C1 segment of cervical spinal cord (tissue), 14 donors: ENCODE measurements around the gene C1orf185.
A peak's percentile ranks its signal among the peaks of the same experiment; 100 is the strongest.
"Not testable (repeated sequence)": the region's sequence is repeated elsewhere in the genome, so short reads cannot be mapped to it uniquely, and the experiment has no call there.

Source experiments
- DNase-seq, 14 donors: peaks; one replicate each; lab custom pipeline; 2025; lab: John Stamatoyannopoulos, UW

The C1orf185 gene

GRCh38 chr1:51133045-51133444 lies 31.0 kb downstream of the C1orf185 start:
- DNase-seq = no peak

- DNase-seq = not testable (repeated sequence)
These were observed 35.7 kb downstream of the C1orf185 start for GRCh38 chr1:51137696-51138095.

DNA sequence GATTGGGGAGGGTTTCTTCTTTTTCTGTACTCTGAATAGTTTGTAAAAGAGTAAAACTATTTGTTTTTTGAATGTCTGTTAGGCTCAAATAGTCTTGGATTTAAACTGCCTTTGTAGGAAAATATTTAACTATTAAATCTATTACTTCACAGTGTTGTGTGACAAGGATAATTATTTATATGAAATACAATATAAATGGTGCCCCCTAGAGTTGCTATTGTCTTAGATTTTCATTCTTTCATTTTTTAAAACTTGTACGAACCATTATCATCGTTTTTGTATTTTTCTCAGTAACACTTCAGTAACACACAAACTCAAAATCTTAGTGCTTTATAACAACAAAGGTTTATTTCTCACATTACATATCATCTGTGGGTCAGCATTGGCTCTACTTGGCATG lies 37.4 kb downstream of the C1orf185 start:
- no peak for DNase-seq

DNA sequence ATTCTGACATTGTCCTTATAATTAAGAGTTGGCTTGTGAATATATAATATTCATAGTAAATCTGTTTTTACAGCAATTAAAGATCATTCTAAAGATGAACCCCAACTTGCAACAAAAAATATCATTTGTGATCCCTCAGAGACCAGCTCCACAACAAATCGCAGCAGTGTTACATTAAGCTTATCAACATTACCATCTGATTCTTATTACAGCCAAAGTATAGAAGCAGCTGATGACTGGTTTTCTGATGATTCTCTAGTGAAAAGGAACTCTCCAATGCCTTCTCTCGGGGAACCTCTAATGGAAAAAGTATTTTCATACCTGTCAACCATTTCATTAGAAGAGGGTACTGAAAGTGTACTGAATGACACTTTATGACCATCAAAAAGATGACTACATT lies 45.4 kb downstream of the C1orf185 start:
- DNase-seq = no peak

GRCh38 chr1:51154776-51155175 lies 52.7 kb downstream of the C1orf185 start:
- DNase-seq = no peak

DNA sequence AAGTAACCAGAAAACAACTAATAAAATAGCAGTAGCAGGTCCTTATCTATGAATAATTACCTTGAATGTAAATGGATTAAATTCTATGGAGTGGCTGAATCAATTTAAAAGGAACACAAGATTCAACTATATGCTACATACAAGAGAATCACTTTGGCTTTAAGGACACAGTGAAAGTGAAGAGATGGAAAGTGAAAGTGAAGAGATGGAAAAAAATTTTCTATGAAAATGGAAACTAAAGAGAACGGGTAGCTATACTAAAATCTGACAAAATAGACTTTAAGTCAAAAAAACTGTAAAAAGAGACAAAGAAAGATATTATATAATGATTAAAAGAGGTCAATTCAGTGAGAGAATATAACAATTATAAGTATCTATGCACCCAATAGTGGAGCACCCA lies 54.7 kb downstream of the C1orf185 start:
- DNase-seq = no peak

DNA sequence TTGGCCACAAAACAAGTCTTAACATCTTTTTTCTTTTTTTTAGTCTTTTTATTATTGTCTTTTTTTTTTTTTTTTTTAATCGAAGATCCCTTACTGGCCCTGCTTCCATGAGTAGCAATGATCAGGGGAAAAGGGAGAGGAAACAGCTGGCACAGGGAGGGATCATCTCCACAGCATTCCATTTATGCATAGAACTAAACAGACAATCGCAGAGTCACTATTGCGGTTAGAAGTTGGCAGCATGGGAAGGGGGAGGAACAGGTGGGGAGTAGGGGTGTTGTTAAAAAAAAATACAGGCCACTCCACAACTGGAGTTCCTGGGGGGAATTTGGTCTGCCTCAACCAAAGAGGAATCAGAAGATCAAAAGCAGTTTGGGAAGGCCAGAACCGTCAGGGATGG lies 55.4 kb downstream of the C1orf185 start:
- no peak for DNase-seq

GRCh38 chr1:51158263-51158662 lies 56.2 kb downstream of the C1orf185 start:
- no peak for DNase-seq

GRCh38 chr1:51162560-51162959 lies 60.5 kb downstream of the C1orf185 start:
- DNase-seq = not testable (repeated sequence)

- DNase-seq = no peak
These were observed 63.5 kb downstream of the C1orf185 start for GRCh38 chr1:51165540-51165939.

DNA sequence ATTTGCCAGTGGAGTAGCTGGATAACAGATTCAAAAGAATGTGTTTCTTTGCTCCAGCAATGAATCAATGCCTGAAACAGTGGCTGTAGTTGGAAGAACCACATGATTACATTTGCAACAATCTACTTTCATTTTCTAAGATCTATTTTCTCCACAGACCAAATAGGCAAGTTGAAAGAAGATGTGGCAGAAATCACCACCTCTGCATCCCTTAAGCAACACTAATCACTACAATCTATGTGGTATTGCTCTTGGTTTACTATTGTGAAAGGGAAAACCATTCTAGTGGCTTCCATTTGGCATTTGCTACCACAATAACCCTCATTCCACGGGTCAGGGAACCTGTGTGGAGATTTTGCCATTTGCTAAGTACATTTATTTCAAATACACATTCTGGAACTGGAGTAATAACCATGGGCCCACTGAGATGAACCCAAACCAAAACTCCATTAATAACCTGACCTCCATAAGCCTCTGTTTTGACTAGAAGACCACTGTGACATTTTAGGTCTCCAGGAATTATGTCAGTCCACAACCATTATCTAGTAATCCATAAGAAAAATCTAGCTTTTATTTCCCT lies 66.3 kb downstream of the C1orf185 start:
- no peak for DNase-seq

- DNase-seq = no peak
These were observed 66.9 kb downstream of the C1orf185 start for GRCh38 chr1:51168936-51169335.

GRCh38 chr1:51170342-51170741 lies 68.3 kb downstream of the C1orf185 start:
- DNase-seq = no peak

DNA sequence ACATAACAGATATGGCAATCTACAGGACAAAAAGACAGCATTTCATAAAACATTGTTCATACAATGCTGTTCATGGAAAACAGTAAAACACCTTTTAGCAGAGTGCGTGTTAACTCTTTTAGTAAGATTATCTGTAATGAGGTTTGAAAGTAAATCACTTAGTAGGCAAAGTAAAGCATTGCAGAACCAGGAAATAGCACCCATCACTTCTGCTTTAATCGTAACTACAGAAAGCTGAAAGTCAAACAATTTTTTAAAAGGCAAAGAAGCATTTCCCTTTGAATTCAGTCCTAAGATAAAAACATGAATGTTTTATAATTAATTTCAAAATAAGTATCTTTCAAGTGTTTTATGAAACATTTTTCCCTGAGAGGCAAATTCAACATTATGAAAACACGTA lies 70.8 kb downstream of the C1orf185 start:
- no peak for DNase-seq

- DNase-seq = no peak
These were observed 73.2 kb downstream of the C1orf185 start for GRCh38 chr1:51175278-51175677.

GRCh38 chr1:51177988-51178387 lies 76.0 kb downstream of the C1orf185 start:
- not testable (repeated sequence) for DNase-seq

DNA sequence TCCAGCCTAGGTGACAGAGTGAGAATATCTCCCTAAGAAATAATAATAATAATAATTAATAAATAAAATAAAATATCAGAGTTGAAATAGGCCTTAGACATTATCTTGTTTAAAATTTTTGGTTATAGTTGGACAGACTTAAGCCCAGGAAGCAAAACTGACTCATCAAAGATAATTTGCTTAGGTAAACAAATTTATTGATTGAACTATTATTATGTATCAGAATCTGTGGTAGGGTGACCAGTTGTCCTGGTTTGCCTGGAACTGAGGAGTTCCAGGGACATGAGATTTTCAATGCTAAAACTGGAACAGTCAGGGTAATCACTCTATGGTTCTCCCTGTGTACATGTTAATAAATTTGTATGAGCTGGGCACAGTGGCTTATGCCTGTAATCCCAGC lies 86.2 kb downstream of the C1orf185 start:
- DNase-seq = no peak

- peak in 1 of 14 donors; percentile 9 for DNase-seq
These were observed 87.5 kb downstream of the C1orf185 start for GRCh38 chr1:51189421-51190073.

- no peak for DNase-seq
These were observed 88.9 kb downstream of the C1orf185 start for GRCh38 chr1:51190961-51191360.

DNA sequence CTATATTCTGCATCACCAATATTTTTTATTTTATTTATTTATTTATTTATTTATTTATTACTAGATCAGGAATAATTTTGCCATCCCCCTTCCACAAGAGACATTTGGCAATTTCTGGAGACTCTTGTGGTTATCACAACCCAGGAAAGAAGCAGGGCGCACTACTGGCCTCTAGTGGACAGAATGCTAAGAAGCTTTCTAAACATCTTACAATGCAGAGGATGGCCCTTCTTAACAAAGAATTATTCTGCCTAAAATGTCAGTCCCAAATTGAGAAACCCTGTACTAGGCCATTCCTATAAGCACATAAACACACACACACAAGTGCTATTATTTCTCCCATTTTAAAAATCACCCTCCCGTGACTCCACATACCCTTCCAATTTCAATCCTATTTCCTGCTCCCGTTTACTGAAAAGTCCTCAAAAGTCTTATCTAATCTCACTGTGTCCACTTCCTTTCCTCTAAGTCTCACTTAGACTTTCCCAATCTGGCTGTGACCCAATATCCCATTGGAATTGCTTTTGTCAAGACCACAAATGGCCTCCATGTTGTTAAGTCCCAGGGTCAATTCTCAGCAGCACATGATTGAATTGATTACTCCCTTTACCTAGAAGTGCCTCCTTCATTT lies 90.3 kb downstream of the C1orf185 start:
- peak in 7 of 14 donors; percentile 2 to 36 (median 3) for DNase-seq

- no peak for DNase-seq
These were observed 91.5 kb downstream of the C1orf185 start for GRCh38 chr1:51193564-51193963.
